Neuron (in vitro differentiated cells): ENCODE results near the gene KLHL6.
"Not testable (repeated sequence)": the region's sequence is repeated elsewhere in the genome, so short reads cannot be mapped to it uniquely, and the experiment has no call there.

ENCODE experiments used
- H2AFZ ChIP-seq: one replicate; pipeline ENCODE4 v1.6.1; 2013; ENCODE audit warnings: low read depth, mild to moderate bottlenecking, inconsistent platforms, low read length, moderate library complexity
- H3K27me3 ChIP-seq: one replicate; pipeline ENCODE4 v1.6.1; 2013; ENCODE audit warnings: low read length; ENCODE audit not compliant: insufficient read depth
- H3K36me3 ChIP-seq: one replicate; pipeline ENCODE4 v1.6.1; 2013; ENCODE audit warnings: low read length; ENCODE audit not compliant: insufficient read depth
- H3K4me1 ChIP-seq: one replicate; pipeline ENCODE4 v1.6.1; 2013; ENCODE audit warnings: low read length; ENCODE audit not compliant: insufficient read depth
- H3K4me3 ChIP-seq: 2 replicates; pipeline ENCODE4 v1.5.1; 2013; ENCODE audit warnings: mild to moderate bottlenecking, low read length, moderate library complexity
- H3K9me3 ChIP-seq: one replicate; pipeline ENCODE4 v1.6.1; 2013; ENCODE audit warnings: low read length

The KLHL6 gene

DNA sequence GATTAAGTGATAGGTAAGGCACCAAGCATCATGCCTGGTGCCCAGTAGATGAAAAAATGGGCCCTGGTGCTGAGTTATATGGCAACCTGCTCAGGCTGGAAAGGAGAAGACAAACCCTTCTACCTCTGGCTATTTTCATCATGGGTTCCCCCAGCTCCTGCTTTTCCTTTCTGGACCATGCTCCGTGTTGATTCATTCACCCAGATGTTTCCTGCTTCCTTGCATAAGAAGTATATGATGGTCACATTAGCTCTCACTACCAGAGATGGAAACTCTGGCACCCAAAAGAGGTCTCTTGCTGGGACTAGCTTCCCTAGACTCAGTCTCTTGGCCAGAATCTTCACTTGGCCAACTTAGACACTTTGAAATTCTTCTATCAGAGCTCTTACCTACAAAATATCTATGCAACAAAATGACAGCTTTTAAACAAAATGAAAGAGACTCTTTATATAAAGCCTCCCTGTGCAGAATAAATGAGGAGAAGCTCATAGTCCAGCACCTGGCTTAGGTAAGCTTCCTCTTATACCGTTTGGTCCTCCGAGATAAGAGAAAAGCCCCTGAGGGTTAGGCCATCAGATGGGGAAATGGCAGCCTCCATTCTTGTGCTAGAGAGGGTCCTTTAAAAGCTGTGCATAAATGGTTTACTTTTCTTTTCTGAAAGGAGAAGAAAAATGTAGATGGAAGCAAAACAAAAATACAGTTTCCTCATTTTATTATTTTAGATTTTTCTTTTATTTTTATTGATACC, 80.3 kb downstream of the KLHL6 start:
- Histone ChIP-seq H3K4me1 (no peaks in the 10 kb centered on the region), H2AFZ (no peak overlapping the region), H3K9me3 (no peaks in the 10 kb centered on the region), H3K27me3 (peaks cover 11% of the 10 kb centered on the region), H3K4me3 (no peak overlapping the region), H3K36me3 (no peaks in the 10 kb centered on the region)

- no peaks in the 10 kb centered on the region for H3K9me3 ChIP-seq
- no peak overlapping the region for H3K4me3 ChIP-seq
- no peaks in the 10 kb centered on the region for H3K36me3 ChIP-seq
- H3K4me1 ChIP-seq, result no peaks in the 10 kb centered on the region
- peaks cover 11% of the 10 kb centered on the region for H3K27me3 ChIP-seq
- no peak overlapping the region for H2AFZ ChIP-seq
These were observed 81.5 kb downstream of the KLHL6 start for GRCh38 chr3:183473969-183474368.

- H3K36me3 ChIP-seq, result no peaks in the 10 kb centered on the region
- H3K27me3 ChIP-seq, result peaks cover 13% of the 10 kb centered on the region
- no peak overlapping the region for H2AFZ ChIP-seq
- no peaks in the 10 kb centered on the region for H3K9me3 ChIP-seq
- no peak overlapping the region for H3K4me3 ChIP-seq
- no peaks in the 10 kb centered on the region for H3K4me1 ChIP-seq
These were observed 83.4 kb downstream of the KLHL6 start for GRCh38 chr3:183472155-183472554.

DNA sequence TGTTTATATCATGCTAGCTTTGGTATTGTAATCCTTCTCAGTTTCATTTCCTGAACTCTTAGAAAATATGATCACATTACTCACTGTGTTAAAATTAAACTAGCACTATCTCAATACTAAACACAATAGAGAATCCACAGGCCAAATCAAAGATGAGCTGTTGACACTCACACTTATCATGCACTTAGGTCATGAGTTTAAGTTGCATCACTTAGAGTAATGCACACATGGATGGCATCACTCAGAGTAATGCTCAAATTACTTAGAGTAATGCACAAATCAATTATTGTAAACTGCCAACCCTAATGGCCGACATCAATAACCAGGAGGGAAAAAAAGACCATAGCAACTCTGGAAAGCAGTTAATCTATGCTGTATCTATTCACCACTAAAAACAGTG, 87.1 kb downstream of the KLHL6 start:
- Histone ChIP-seq H3K36me3 (no peaks in the 10 kb centered on the region), H3K4me3 (no peak overlapping the region), H2AFZ (no peak overlapping the region), H3K4me1 (no peaks in the 10 kb centered on the region), H3K9me3 (no peaks in the 10 kb centered on the region), H3K27me3 (peaks cover 2% of the 10 kb centered on the region)

- Histone ChIP-seq H3K4me1 (no peaks in the 10 kb centered on the region), H3K4me3 (no peak overlapping the region), H3K9me3 (no peaks in the 10 kb centered on the region), H3K36me3 (no peaks in the 10 kb centered on the region), H3K27me3 (peaks cover 2% of the 10 kb centered on the region), H2AFZ (no peak overlapping the region)
These were observed 88.9 kb downstream of the KLHL6 start for GRCh38 chr3:183466575-183466974.

DNA sequence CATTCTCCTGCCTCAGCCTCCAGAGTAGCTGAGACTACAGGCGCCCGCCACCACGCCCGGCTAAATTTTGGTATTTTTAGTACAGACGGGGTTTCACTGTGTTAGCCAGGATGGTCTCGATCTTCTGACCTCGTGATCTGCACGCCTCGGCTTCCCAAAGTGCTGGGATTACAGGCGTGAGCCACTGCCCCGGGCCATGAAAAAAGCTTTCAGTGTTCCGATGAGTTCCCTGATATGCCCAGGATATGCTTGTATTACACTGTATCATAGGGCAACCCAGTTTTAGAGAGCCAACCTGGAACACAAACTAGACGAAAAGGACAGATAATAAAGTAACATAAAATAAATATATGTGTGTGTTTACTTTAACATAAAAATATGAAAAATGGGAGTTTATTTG, 89.8 kb downstream of the KLHL6 start:
- not testable (repeated sequence) for H3K4me1 ChIP-seq, H3K36me3 ChIP-seq, H2AFZ ChIP-seq, H3K4me3 ChIP-seq, H3K9me3 ChIP-seq, H3K27me3 ChIP-seq

- Histone ChIP-seq H3K27me3 (peaks cover 2% of the 10 kb centered on the region), H3K36me3 (no peaks in the 10 kb centered on the region), H3K4me1 (peaks cover 12% of the 10 kb centered on the region), H3K4me3 (no peak overlapping the region), H3K9me3 (no peaks in the 10 kb centered on the region), H2AFZ (no peak overlapping the region)
These were observed 91.0 kb downstream of the KLHL6 start for GRCh38 chr3:183464480-183464879.

DNA sequence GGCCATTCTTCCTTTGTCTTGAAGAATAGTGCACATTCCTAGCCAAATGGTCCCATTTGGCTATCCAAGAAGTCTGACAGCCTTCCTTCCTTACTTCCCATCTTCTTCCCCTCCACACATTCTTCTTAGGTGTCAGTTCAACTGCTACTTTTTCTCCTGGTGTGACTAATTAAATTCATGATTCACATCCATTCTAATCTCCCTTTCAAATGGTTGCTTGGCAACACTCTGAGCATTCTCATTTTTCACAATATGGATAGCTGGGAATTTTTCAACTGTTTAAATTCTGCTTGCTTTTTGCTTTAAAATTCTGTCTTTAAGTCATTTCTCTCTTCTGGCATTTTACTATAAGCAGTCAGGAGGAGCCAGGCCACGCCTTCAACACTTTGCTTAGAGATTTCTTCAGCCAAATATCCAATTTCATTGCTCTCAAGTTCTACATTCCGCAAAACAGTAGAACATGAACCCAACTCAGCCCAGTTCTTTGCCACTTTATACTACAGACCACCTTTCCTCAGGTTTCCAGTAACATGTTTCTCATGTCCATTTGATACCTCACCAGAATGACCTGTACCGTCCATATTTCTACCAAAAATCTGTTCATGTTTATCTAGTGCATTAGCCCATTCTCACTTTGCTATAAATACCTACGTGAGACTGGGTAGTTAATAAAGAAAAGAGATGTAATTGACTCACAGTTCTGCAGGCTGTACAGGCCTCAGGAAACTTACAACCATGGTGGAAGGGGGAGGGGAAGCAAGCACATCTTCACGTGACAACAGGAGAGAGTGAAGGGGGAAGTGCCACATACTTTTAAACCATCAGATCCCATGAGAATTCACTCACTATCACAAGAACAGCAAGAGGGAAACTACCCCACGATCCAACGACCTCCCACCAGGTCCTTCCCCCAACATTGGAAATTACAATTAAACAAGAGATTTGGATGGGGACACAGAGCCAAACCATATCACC, 95.1 kb downstream of the KLHL6 start:
- no peak overlapping the region for H3K4me3 ChIP-seq
- H3K27me3 ChIP-seq, result no peaks in the 10 kb centered on the region
- H3K4me1 ChIP-seq, result peaks cover 23% of the 10 kb centered on the region
- no peak overlapping the region for H2AFZ ChIP-seq
- peaks cover 6% of the 10 kb centered on the region for H3K36me3 ChIP-seq
- peaks cover 2% of the 10 kb centered on the region for H3K9me3 ChIP-seq

GRCh38 chr3:183455089-183455488, 100.4 kb downstream of the KLHL6 start:
- H3K4me1 ChIP-seq, result peaks cover 26% of the 10 kb centered on the region
- peaks cover 35% of the 10 kb centered on the region for H3K36me3 ChIP-seq
- no peak overlapping the region for H3K4me3 ChIP-seq
- H3K9me3 ChIP-seq, result peaks cover 2% of the 10 kb centered on the region
- H2AFZ ChIP-seq, result no peak overlapping the region
- no peaks in the 10 kb centered on the region for H3K27me3 ChIP-seq

GRCh38 chr3:183454064-183454463, 101.4 kb downstream of the KLHL6 start:
- peaks cover 35% of the 10 kb centered on the region for H3K36me3 ChIP-seq
- H2AFZ ChIP-seq, result no peak overlapping the region
- H3K9me3 ChIP-seq, result peaks cover 2% of the 10 kb centered on the region
- peaks cover 23% of the 10 kb centered on the region for H3K4me1 ChIP-seq
- H3K27me3 ChIP-seq, result no peaks in the 10 kb centered on the region
- H3K4me3 ChIP-seq, result no peak overlapping the region

GRCh38 chr3:183449791-183450190, 105.7 kb downstream of the KLHL6 start:
- Histone ChIP-seq H3K4me1 (peaks cover 24% of the 10 kb centered on the region), H3K27me3 (no peaks in the 10 kb centered on the region), H2AFZ (no peak overlapping the region), H3K4me3 (peak overlapping the region; percentile 70), H3K36me3 (peaks cover 25% of the 10 kb centered on the region), H3K9me3 (no peaks in the 10 kb centered on the region)

DNA sequence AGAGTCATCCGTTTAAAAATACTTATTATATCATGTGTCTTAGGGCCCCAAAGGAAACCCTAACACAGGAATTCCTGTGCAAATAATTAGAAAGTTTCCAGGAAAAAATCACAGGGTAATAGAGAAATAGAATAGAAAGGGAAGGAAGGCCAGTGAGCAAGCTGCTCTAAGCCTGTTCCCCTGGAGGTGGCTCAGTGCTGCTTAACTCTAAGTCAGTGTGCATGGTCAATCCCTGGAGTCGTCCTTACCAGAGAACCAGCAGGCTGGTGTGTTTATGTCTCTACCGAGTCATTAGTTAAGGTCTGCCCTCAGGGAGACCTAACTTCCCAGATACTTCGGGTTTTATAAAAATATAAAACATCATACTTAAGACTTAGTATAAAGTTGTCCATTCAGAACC, 106.1 kb downstream of the KLHL6 start:
- H3K36me3 ChIP-seq, result peaks cover 23% of the 10 kb centered on the region
- no peaks in the 10 kb centered on the region for H3K9me3 ChIP-seq
- H3K4me3 ChIP-seq, result peak overlapping the region; percentile 70
- H3K27me3 ChIP-seq, result no peaks in the 10 kb centered on the region
- H2AFZ ChIP-seq, result no peak overlapping the region
- H3K4me1 ChIP-seq, result peaks cover 21% of the 10 kb centered on the region

DNA sequence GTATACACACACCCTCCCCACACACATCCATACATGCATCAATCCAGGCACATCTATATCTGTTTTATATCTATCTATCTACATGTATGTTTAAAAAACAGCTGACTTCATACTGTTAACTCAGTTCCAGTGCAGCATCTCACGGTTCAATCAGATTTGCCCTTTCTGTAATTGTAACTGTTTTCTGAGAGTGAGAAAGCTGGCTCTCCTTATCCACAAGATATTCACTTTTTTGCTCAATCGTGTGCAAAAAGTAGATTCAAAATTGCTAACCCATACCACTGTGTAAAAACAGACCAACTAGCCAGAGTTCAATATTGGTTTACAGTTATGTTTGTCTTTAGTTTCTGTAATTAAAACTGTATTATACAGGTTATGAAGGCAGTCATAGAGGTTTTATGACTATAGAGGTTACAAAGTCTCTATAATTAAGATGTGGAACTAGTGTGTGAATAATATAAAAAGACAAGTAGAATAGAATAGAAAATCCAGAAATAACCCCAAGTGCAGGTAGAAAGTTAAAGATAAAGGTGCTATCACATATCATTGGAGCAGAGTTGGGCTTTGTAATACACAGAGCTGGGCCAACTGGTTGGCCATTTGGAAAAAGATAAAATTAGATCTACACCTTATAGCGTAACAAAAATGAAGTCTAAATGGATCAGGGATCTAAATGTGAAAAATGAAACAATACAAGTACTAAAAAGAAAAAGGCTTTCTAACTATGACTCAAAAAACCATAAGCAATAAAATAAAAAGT, 107.0 kb downstream of the KLHL6 start:
- Histone ChIP-seq H3K27me3 (no peaks in the 10 kb centered on the region), H3K9me3 (peaks cover 2% of the 10 kb centered on the region), H2AFZ (no peak overlapping the region), H3K36me3 (peaks cover 17% of the 10 kb centered on the region), H3K4me1 (peaks cover 21% of the 10 kb centered on the region), H3K4me3 (peak overlapping the region; percentile 70)
